Measurements from ENCODE around the gene RNGTT. TPM values are rescaled to one million over a fixed set of nuclear protein-coding genes. Genes with fewer than 3 reads are reported as not detected.

The RNGTT gene
- total RNA-seq, 1 donor from 2014 or later: 13.4 TPM

GRCh38 chr6:88810089-88810488 is 153.3 kb downstream of the RNGTT start:
- peaks cover 26% of the 10 kb centered on the region for H3K36me3 Mint-ChIP-seq
- no peak overlapping the region for H3K4me3 Mint-ChIP-seq
- DNase-seq (ENCODE audit: extremely low spot score, unreplicated experiment): no peak
- H3K27me3 Mint-ChIP-seq: no peaks in the 10 kb centered on the region
- H3K4me1 Mint-ChIP-seq (ENCODE audit: unreplicated experiment): peaks cover 5% of the 10 kb centered on the region
- H3K27ac Mint-ChIP-seq: no peak overlapping the region
- TF ChIP-seq CTCF (conservative IDR thresholded peaks at IDR 0.05): no peak
- H3K9me3 Mint-ChIP-seq: no peaks in the 10 kb centered on the region

- Mint-ChIP-seq H3K9me3 (no peaks in the 10 kb centered on the region), H3K36me3 (peaks cover 29% of the 10 kb centered on the region), H3K4me1 (ENCODE audit: unreplicated experiment) (peaks cover 4% of the 10 kb centered on the region), H3K4me3 (no peak overlapping the region), H3K27me3 (no peaks in the 10 kb centered on the region), H3K27ac (no peak overlapping the region)
- no peak for TF ChIP-seq CTCF (conservative IDR thresholded peaks at IDR 0.05)
- DNase-seq (ENCODE audit: extremely low spot score, unreplicated experiment): no peak
Observed at GRCh38 chr6:88808381-88808780, 155.0 kb downstream of the RNGTT start.

- H3K4me1 Mint-ChIP-seq (ENCODE audit: unreplicated experiment): no peaks in the 10 kb centered on the region
- no peak for TF ChIP-seq CTCF (conservative IDR thresholded peaks at IDR 0.05)
- H3K9me3 Mint-ChIP-seq: no peaks in the 10 kb centered on the region
- no peak for DNase-seq (ENCODE audit: extremely low spot score, unreplicated experiment)
- H3K27me3 Mint-ChIP-seq: no peaks in the 10 kb centered on the region
- H3K36me3 Mint-ChIP-seq: peaks cover 33% of the 10 kb centered on the region
- no peak overlapping the region for H3K4me3 Mint-ChIP-seq
- no peak overlapping the region for H3K27ac Mint-ChIP-seq
Observed at GRCh38 chr6:88807622-88808021, 155.8 kb downstream of the RNGTT start.

- Mint-ChIP-seq H3K4me3 (no peak overlapping the region), H3K36me3 (peaks cover 31% of the 10 kb centered on the region), H3K27ac (no peak overlapping the region), H3K27me3 (no peaks in the 10 kb centered on the region), H3K9me3 (no peaks in the 10 kb centered on the region), H3K4me1 (ENCODE audit: unreplicated experiment) (no peaks in the 10 kb centered on the region)
- DNase-seq (ENCODE audit: extremely low spot score, unreplicated experiment): no peak
- no peak for TF ChIP-seq CTCF (conservative IDR thresholded peaks at IDR 0.05)
Observed at GRCh38 chr6:88806728-88807127, 156.7 kb downstream of the RNGTT start.

GRCh38 chr6:88804701-88805100 is 158.7 kb downstream of the RNGTT start:
- Mint-ChIP-seq H3K36me3 (peaks cover 30% of the 10 kb centered on the region), H3K27me3 (no peaks in the 10 kb centered on the region), H3K27ac (no peak overlapping the region), H3K4me1 (ENCODE audit: unreplicated experiment) (no peaks in the 10 kb centered on the region), H3K9me3 (no peaks in the 10 kb centered on the region), H3K4me3 (no peak overlapping the region)
- TF ChIP-seq CTCF (conservative IDR thresholded peaks at IDR 0.05): no peak
- DNase-seq (ENCODE audit: extremely low spot score, unreplicated experiment): no peak

- Mint-ChIP-seq H3K4me3 (no peak overlapping the region), H3K9me3 (no peaks in the 10 kb centered on the region), H3K4me1 (ENCODE audit: unreplicated experiment) (no peaks in the 10 kb centered on the region), H3K27ac (no peak overlapping the region), H3K27me3 (no peaks in the 10 kb centered on the region), H3K36me3 (peaks cover 3% of the 10 kb centered on the region)
- no peak for DNase-seq (ENCODE audit: extremely low spot score, unreplicated experiment)
- TF ChIP-seq CTCF (conservative IDR thresholded peaks at IDR 0.05): no peak
Observed at GRCh38 chr6:88785478-88785877, 177.9 kb downstream of the RNGTT start.

Measured in type B pancreatic cell (in vitro differentiated cells).